HL-60 (cell line): ENCODE results near the gene HIRA.

Experiments
- DNase-seq, 2 experiments: peaks; one replicate each; pipeline ENCODE4 v3.0.0-alpha.2; 2010 to 2020; ENCODE audit warnings: low read depth in 1 of 2, low spot score in 1 of 2
- H3K27ac ChIP-seq: fragments of 250-450 bp; sonication (Bioruptor Pico); replicated peaks from 2 replicates; pipeline ENCODE4 v1.5.1; 2020; ENCODE audit warnings: mild to moderate bottlenecking, moderate library complexity
- H3K27me3 ChIP-seq: fragments of 250-450 bp; sonication (Bioruptor Pico); 2 replicates; pipeline ENCODE4 v1.5.1; 2021; ENCODE audit warnings: mild to moderate bottlenecking, moderate library complexity; ENCODE audit not compliant: insufficient read depth, poor library complexity, severe bottlenecking
- H3K4me3 ChIP-seq: replicated peaks from 2 replicates; pipeline ENCODE4 v1.5.1; 2011; ENCODE audit warnings: mild to moderate bottlenecking, control low read depth, low read length; ENCODE audit not compliant: insufficient read depth
- GABPA ChIP-seq: IDR thresholded peaks from 2 replicates; pipeline ENCODE4 v1.6.1; 2012; ENCODE audit warnings: low read depth
- POLR2AphosphoS5 ChIP-seq: IDR thresholded peaks from 2 replicates; pipeline ENCODE4 v1.6.1; 2012; ENCODE audit warnings: low read depth
- SPI1 ChIP-seq: IDR thresholded peaks from 2 replicates; pipeline ENCODE4 v1.6.1; 2012; ENCODE audit warnings: low read depth, mild to moderate bottlenecking, borderline replicate concordance
- TF ChIP-seq, protein P1 (sequence below): IDR thresholded peaks from one replicate; pipeline ENCODE4 v1.5.1; 2011; ENCODE audit warnings: low read length, control low read depth, inconsistent platforms; ENCODE audit not compliant: insufficient read depth
- TF ChIP-seq, protein P2 (sequence below): IDR thresholded peaks from 2 replicates; pipeline ENCODE4 v1.6.1; 2012; ENCODE audit warnings: low read depth; ENCODE audit not compliant: insufficient replicate concordance

Gene HIRA

DNA sequence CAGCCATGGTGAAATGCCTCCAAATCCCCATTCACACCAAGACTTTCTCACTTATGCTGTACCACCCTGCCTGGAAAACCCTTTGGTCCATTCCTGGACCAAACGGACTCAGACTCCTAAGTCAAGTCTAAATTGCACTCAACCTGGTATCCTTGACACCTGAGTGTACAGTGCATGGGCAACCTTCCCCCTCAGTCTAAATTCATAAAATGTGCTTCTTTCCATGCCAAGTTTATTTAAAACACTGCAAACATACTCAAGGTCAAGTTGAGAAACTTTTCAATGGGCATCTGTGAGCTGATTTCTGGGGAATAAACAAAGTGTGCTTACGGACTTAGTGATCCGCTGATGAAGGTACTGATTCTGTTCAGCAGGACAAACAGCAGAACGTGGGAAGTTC lies 26.4 kb downstream of the HIRA start:
- Histone ChIP-seq H3K27me3 (no peaks in the 10 kb centered on the region), H3K27ac (no peak overlapping the region), H3K4me3 (no peak overlapping the region)
- TF ChIP-seq, protein P1, sequence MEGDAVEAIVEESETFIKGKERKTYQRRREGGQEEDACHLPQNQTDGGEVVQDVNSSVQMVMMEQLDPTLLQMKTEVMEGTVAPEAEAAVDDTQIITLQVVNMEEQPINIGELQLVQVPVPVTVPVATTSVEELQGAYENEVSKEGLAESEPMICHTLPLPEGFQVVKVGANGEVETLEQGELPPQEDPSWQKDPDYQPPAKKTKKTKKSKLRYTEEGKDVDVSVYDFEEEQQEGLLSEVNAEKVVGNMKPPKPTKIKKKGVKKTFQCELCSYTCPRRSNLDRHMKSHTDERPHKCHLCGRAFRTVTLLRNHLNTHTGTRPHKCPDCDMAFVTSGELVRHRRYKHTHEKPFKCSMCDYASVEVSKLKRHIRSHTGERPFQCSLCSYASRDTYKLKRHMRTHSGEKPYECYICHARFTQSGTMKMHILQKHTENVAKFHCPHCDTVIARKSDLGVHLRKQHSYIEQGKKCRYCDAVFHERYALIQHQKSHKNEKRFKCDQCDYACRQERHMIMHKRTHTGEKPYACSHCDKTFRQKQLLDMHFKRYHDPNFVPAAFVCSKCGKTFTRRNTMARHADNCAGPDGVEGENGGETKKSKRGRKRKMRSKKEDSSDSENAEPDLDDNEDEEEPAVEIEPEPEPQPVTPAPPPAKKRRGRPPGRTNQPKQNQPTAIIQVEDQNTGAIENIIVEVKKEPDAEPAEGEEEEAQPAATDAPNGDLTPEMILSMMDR, result no peak
- TF ChIP-seq SPI1 (no peak), POLR2AphosphoS5 (no peak), GABPA (no peak)
- TF ChIP-seq, protein P2, sequence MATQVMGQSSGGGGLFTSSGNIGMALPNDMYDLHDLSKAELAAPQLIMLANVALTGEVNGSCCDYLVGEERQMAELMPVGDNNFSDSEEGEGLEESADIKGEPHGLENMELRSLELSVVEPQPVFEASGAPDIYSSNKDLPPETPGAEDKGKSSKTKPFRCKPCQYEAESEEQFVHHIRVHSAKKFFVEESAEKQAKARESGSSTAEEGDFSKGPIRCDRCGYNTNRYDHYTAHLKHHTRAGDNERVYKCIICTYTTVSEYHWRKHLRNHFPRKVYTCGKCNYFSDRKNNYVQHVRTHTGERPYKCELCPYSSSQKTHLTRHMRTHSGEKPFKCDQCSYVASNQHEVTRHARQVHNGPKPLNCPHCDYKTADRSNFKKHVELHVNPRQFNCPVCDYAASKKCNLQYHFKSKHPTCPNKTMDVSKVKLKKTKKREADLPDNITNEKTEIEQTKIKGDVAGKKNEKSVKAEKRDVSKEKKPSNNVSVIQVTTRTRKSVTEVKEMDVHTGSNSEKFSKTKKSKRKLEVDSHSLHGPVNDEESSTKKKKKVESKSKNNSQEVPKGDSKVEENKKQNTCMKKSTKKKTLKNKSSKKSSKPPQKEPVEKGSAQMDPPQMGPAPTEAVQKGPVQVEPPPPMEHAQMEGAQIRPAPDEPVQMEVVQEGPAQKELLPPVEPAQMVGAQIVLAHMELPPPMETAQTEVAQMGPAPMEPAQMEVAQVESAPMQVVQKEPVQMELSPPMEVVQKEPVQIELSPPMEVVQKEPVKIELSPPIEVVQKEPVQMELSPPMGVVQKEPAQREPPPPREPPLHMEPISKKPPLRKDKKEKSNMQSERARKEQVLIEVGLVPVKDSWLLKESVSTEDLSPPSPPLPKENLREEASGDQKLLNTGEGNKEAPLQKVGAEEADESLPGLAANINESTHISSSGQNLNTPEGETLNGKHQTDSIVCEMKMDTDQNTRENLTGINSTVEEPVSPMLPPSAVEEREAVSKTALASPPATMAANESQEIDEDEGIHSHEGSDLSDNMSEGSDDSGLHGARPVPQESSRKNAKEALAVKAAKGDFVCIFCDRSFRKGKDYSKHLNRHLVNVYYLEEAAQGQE, result no peak
- no peak for DNase-seq

DNA sequence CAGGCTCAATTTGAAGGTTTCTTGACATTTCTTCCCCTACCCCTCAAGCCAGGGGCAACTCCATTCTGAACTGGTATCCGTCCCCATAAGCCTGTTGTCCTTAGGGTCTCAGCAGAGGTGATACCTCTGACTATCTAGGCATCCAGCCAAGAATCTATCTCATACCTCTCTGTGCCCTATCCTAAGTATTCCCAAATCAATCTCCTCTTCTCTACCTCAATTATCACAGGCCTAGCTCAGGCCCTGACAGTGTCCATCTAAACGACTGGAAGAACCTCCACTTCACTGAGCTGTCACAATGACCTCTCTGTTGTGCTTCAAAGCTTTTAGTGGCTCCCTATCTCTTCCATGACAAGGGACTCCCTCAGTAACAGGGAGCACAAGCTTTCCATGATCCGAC lies 26.9 kb downstream of the HIRA start:
- TF ChIP-seq, protein P2, result no peak
- TF ChIP-seq GABPA (no peak), POLR2AphosphoS5 (no peak), SPI1 (no peak)
- TF ChIP-seq, protein P1, result no peak
- Histone ChIP-seq H3K27me3 (no peaks in the 10 kb centered on the region), H3K4me3 (no peak overlapping the region), H3K27ac (no peak overlapping the region)
- DNase-seq, result no peak

DNA sequence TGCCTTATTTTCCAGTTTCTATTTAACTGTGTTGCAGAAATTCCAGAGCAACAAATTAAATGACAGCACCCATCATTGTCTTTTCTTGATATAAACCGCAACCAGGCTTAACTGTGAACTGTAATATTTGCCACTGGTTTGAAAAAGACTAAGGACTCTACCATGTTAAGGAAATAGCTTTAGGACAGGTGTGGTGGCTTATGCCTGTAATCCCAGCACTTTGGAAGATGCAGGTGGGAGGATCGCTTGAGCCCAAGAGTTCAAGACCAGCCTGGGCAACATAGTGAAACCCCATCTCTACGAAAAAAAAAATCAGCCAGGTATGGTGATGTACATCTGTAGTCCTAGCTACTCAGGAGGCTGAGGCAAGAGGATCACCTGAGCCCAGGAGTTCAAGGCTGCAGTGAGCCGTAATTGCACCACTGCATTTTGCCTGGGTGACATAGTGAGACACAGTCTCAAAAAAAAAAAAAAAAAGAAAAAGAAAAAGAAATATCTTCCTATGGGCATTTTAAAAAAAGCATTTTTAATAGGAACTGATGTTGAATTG lies 28.8 kb downstream of the HIRA start:
- H3K27me3 ChIP-seq, result no peaks in the 10 kb centered on the region
- TF ChIP-seq GABPA (no peak), SPI1 (no peak), POLR2AphosphoS5 (no peak)
- TF ChIP-seq, protein P2, result no peak
- TF ChIP-seq, protein P1, result no peak
- DNase-seq, result no peak
- H3K27ac ChIP-seq, result no peak overlapping the region
- no peak overlapping the region for H3K4me3 ChIP-seq
